DOHH2 (cell line): ENCODE measurements around the gene VSTM1.

Experiments used
- EZH2phosphoT487 ChIP-seq: fragments of 200-600 bp; sonication (generic); IDR thresholded peaks from 2 replicates; pipeline ENCODE4 v1.6.1; 2017; ENCODE audit warnings: borderline replicate concordance, mild to moderate bottlenecking, antibody characterized with exemption, low read length, moderate library complexity, mixed read lengths
- TF ChIP-seq, protein P1 (sequence below): fragments of 200-600 bp; sonication (generic); IDR thresholded peaks from one replicate; pipeline ENCODE4 v1.5.1; 2014; ENCODE audit warnings: antibody characterized with exemption, mild to moderate bottlenecking, low read depth, low read length; ENCODE audit not compliant: poor library complexity, severe bottlenecking

DNA sequence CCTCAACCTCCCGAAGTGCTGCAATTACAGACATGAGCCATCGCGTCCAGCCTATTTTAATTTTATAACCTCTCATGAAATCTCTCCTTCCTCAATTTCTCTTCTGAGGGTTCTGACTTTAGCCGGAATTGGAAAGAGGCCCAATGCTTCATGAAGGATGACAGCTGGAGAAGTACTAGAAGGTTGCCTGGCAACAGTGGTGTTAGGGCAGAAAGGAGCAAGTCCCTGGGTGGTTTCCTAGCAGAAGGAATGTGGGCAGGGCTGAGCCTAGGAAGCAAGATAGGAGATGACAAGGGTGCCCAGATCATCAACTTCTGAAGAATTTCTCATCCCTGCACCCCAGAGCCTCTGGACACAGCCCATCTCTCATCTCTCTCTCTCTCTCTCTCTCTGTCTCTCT, 46.4 kb downstream of the VSTM1 start:
- TF ChIP-seq, protein P1, sequence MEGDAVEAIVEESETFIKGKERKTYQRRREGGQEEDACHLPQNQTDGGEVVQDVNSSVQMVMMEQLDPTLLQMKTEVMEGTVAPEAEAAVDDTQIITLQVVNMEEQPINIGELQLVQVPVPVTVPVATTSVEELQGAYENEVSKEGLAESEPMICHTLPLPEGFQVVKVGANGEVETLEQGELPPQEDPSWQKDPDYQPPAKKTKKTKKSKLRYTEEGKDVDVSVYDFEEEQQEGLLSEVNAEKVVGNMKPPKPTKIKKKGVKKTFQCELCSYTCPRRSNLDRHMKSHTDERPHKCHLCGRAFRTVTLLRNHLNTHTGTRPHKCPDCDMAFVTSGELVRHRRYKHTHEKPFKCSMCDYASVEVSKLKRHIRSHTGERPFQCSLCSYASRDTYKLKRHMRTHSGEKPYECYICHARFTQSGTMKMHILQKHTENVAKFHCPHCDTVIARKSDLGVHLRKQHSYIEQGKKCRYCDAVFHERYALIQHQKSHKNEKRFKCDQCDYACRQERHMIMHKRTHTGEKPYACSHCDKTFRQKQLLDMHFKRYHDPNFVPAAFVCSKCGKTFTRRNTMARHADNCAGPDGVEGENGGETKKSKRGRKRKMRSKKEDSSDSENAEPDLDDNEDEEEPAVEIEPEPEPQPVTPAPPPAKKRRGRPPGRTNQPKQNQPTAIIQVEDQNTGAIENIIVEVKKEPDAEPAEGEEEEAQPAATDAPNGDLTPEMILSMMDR = no peak
- TF ChIP-seq EZH2phosphoT487 = no peak
